ENCODE measurements around the gene SYNE2. TPM values are rescaled to one million over a fixed set of nuclear protein-coding genes. Genes with fewer than 3 reads are reported as not detected.

Gene SYNE2
- total RNA-seq, 1 experiment from 2014 or later, result 37.5 TPM

DNA sequence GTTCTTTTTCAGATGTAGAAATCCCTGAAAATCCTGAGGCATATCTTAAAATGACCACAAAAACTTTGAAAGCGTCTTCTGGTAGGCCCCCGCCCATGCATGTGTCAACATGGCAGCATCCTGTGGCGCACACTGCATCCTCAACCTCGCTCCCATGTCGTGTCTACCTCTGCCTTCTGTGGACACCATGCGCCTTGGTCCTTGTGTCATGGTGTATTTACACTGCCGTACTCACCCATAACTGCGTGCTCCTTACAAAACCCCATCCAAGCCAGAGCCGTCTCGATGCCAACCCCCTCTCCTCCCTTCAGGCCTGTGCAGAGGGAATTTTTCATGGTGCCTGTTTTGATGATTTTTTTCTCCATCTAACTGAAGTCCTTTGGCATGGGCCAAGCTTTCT is 362.5 kb downstream of the SYNE2 start:
- no peaks in the 10 kb centered on the region for H3K27me3 ChIP-seq (ENCODE audit: control insufficient read depth, insufficient read depth, low read length)
- ATAC-seq (no peak), DNase-seq (ENCODE audit: low read depth, low spot score) (no peak)
- no peak overlapping the region for H3K27ac ChIP-seq (ENCODE audit: low read length)
- CTCF ChIA-PET, result no interaction called here
- H3K9me3 ChIP-seq (ENCODE audit: control insufficient read depth, insufficient read depth, low read depth, low read length), result no peaks in the 10 kb centered on the region
- H3K4me1 ChIP-seq (ENCODE audit: control insufficient read depth, insufficient read depth, low read length), result no peaks in the 10 kb centered on the region
- POLR2A ChIA-PET, result no interaction called here
- in situ Hi-C loops (cut with HindIII; ENCODE audit: low pct_unique_long_range_greater_than_20kb, low sequenced_read_pairs) (no loop called here), intact Hi-C loops (cut with micrococcal nuclease; ENCODE audit: unreplicated experiment) (no loop called here)
- no peaks in the 10 kb centered on the region; the same call in 1 of the 2 replicates for H3K36me3 ChIP-seq (ENCODE audit: control insufficient read depth, insufficient read depth, low read length)
- H3K4me3 ChIP-seq (ENCODE audit: low read depth in 2 of 2, low read length in 2 of 2), result no peak overlapping the region
- no peak for TF ChIP-seq POLR2AphosphoS5 (IDR thresholded peaks at IDR 0.05; ENCODE audit: low read depth, low read length)
- TF ChIP-seq, protein P1, sequence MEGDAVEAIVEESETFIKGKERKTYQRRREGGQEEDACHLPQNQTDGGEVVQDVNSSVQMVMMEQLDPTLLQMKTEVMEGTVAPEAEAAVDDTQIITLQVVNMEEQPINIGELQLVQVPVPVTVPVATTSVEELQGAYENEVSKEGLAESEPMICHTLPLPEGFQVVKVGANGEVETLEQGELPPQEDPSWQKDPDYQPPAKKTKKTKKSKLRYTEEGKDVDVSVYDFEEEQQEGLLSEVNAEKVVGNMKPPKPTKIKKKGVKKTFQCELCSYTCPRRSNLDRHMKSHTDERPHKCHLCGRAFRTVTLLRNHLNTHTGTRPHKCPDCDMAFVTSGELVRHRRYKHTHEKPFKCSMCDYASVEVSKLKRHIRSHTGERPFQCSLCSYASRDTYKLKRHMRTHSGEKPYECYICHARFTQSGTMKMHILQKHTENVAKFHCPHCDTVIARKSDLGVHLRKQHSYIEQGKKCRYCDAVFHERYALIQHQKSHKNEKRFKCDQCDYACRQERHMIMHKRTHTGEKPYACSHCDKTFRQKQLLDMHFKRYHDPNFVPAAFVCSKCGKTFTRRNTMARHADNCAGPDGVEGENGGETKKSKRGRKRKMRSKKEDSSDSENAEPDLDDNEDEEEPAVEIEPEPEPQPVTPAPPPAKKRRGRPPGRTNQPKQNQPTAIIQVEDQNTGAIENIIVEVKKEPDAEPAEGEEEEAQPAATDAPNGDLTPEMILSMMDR (IDR thresholded peaks at IDR 0.05), result no peak
- no peak for TF ChIP-seq SIN3A (IDR thresholded peaks at IDR 0.05; ENCODE audit: borderline replicate concordance, insufficient read depth, low read depth, low read length)
- TF ChIP-seq REST (IDR thresholded peaks at IDR 0.05; ENCODE audit: insufficient read depth in 1 of 2, low read depth in 2 of 2, low read length in 1 of 2), result no peak
- TF ChIP-seq TCF7L2 (IDR thresholded peaks at IDR 0.05; ENCODE audit: low read depth, low read length), result no peak
- no TSS peak for BruUV-seq (replicated peaks)

GRCh38 chr14:64215978-64216377 is 363.2 kb downstream of the SYNE2 start:
- H3K36me3 ChIP-seq (ENCODE audit: control insufficient read depth, insufficient read depth, low read length), result no peaks in the 10 kb centered on the region; the same call in 1 of the 2 replicates
- BruUV-seq (replicated peaks), result no TSS peak
- ChIA-PET CTCF (no interaction called here), POLR2A (no interaction called here)
- no peaks in the 10 kb centered on the region for H3K27me3 ChIP-seq (ENCODE audit: control insufficient read depth, insufficient read depth, low read length)
- H3K4me1 ChIP-seq (ENCODE audit: control insufficient read depth, insufficient read depth, low read length), result no peaks in the 10 kb centered on the region
- no peak for DNase-seq (ENCODE audit: low read depth, low spot score)
- no peak for TF ChIP-seq POLR2AphosphoS5 (IDR thresholded peaks at IDR 0.05; ENCODE audit: low read depth, low read length)
- TF ChIP-seq TCF7L2 (IDR thresholded peaks at IDR 0.05; ENCODE audit: low read depth, low read length), result no peak
- TF ChIP-seq, protein P1 (IDR thresholded peaks at IDR 0.05), result no peak
- no peak for TF ChIP-seq REST (IDR thresholded peaks at IDR 0.05; ENCODE audit: insufficient read depth in 1 of 2, low read depth in 2 of 2, low read length in 1 of 2)
- no peak for TF ChIP-seq SIN3A (IDR thresholded peaks at IDR 0.05; ENCODE audit: borderline replicate concordance, insufficient read depth, low read depth, low read length)
- no peak overlapping the region for H3K27ac ChIP-seq (ENCODE audit: low read length)
- no peak overlapping the region for H3K4me3 ChIP-seq (ENCODE audit: low read depth in 2 of 2, low read length in 2 of 2)
- intact Hi-C loops (cut with micrococcal nuclease; ENCODE audit: unreplicated experiment), result no loop called here
- in situ Hi-C loops (cut with HindIII; ENCODE audit: low pct_unique_long_range_greater_than_20kb, low sequenced_read_pairs), result no loop called here
- ATAC-seq, result no peak
- no peaks in the 10 kb centered on the region for H3K9me3 ChIP-seq (ENCODE audit: control insufficient read depth, insufficient read depth, low read depth, low read length)

Data from Panc1 (cell line).